ENCODE results near the gene MYO9A. TPM values are rescaled to one million over a fixed set of nuclear protein-coding genes. Genes with fewer than 3 reads are reported as not detected.

The MYO9A gene
- total RNA-seq, 3 donors from 2014 or later: 40.0 to 79.3 (median 41.8) TPM

- intact Hi-C loops (cut with DNase I, micrococcal nuclease): no loop called here
- DNase-seq (no peak), ATAC-seq (no peak)
- Histone ChIP-seq H3K36me3 (ENCODE audit: low read depth) (no peaks in the 10 kb centered on the region), H3K4me3 (no peak overlapping the region), H3K9me3 (no peaks in the 10 kb centered on the region), H3K4me1 (ENCODE audit: low read depth) (peaks cover 5% of the 10 kb centered on the region)
- no peak for TF ChIP-seq CTCF (IDR thresholded peaks at IDR 0.05)
Measured at GRCh38 chr15:71776304-71776703, 341.6 kb downstream of the MYO9A start.

GRCh38 chr15:71775856-71776255 is 342.1 kb downstream of the MYO9A start:
- no peaks in the 10 kb centered on the region for H3K36me3 ChIP-seq (ENCODE audit: low read depth)
- no peak overlapping the region for H3K4me3 ChIP-seq
- H3K4me1 ChIP-seq (ENCODE audit: low read depth): peaks cover 5% of the 10 kb centered on the region
- no peak for ATAC-seq
- no peaks in the 10 kb centered on the region for H3K9me3 ChIP-seq
- DNase-seq: no peak
- intact Hi-C loops (cut with DNase I, micrococcal nuclease): no loop called here
- TF ChIP-seq CTCF (IDR thresholded peaks at IDR 0.05): no peak

- ATAC-seq (no peak), DNase-seq (no peak)
- intact Hi-C loops (cut with DNase I, micrococcal nuclease): no loop called here
- Histone ChIP-seq H3K4me1 (ENCODE audit: low read depth) (no peaks in the 10 kb centered on the region), H3K9me3 (no peaks in the 10 kb centered on the region), H3K36me3 (ENCODE audit: low read depth) (no peaks in the 10 kb centered on the region), H3K4me3 (no peak overlapping the region)
- no peak for TF ChIP-seq CTCF (IDR thresholded peaks at IDR 0.05)
Measured at GRCh38 chr15:71773206-71773859, 344.6 kb downstream of the MYO9A start.

Other genes with a start within 250 kb of the MYO9A start
- gene SENP8, start 253 bp upstream of the MYO9A start, total RNA-seq: 1 to 10 TPM; 2.6 to 3.0 (median 2.9) TPM
- gene GRAMD2A, start 79.6 kb upstream of the MYO9A start, total RNA-seq: 1 to 10 TPM in 2 of 3 donors, under 1 TPM in 1; 0.98 to 8.0 (median 2.5) TPM
- 100 to 1,000 TPM; 328 to 450 (median 372) TPM for gene PKM, start 113.0 kb upstream of the MYO9A start, total RNA-seq
- 10 to 100 TPM; 32.9 to 89.3 (median 61.4) TPM for gene PARP6, start 154.4 kb upstream of the MYO9A start, total RNA-seq
- gene CELF6, start 202.0 kb upstream of the MYO9A start, total RNA-seq: 1 to 10 TPM in 2 of 3 donors, under 1 TPM in 1; 0.67 to 3.8 (median 3.0) TPM